Panc1 (cell line): ENCODE measurements around the gene TTLL11. TPM values are rescaled to one million over a fixed set of nuclear protein-coding genes. Genes with fewer than 3 reads are reported as not detected.

Source experiments
- ATAC-seq: fragments of 200-7000 bp; cut with Tn5 transposase; 2 replicates; pipeline ENCODE4 v1.9.1; 2020; ENCODE audit warnings: mild to moderate bottlenecking, moderate library complexity
- BruUV-seq: library from RNA; stranded (reverse); fragments of 400-500 nt; replicated peaks from 2 replicates; lab custom pipeline; 2021; lab: Mats Ljungman, UMichigan
- CTCF ChIA-PET: fragments of 300-600 bp; sonication (Branson Sonifier 250); formaldehyde crosslinking; loops from one replicate; lab custom pipeline; 2022; ENCODE audit warnings: antibody characterized with exemption; lab: Charles Lee
- POLR2A ChIA-PET: fragments of 300-600 bp; sonication (Branson Sonifier 250); formaldehyde crosslinking; loops from one replicate; lab custom pipeline; 2022; ENCODE audit warnings: antibody characterized with exemption; lab: Charles Lee
- DNase-seq: peaks from one replicate; pipeline ENCODE4 v3.0.0-alpha.2; 2010; ENCODE audit warnings: low read depth, low spot score
- H3K27ac ChIP-seq: 2 replicates; pipeline ENCODE4 v1.5.1; 2011; ENCODE audit warnings: mild to moderate bottlenecking, low read length, inconsistent platforms
- H3K27me3 ChIP-seq: fragments of 200-500 bp; sonication (Bioruptor generic); 2 replicates; pipeline ENCODE4 v1.6.0; 2014; ENCODE audit warnings: low read length, inconsistent platforms; ENCODE audit not compliant: control insufficient read depth, insufficient read depth
- H3K36me3 ChIP-seq: fragments of 200-500 bp; sonication (Bioruptor generic); 2 replicates; pipeline ENCODE4 v1.5.1; 2014; ENCODE audit warnings: inconsistent platforms, mild to moderate bottlenecking, low read length, moderate library complexity; ENCODE audit not compliant: control insufficient read depth, insufficient read depth
- H3K4me1 ChIP-seq: 2 replicates; pipeline ENCODE4 v1.5.1; 2011; ENCODE audit warnings: inconsistent platforms, mild to moderate bottlenecking, low read length, moderate library complexity; ENCODE audit not compliant: control insufficient read depth, insufficient read depth
- H3K4me3 ChIP-seq, 2 experiments: 2 replicates each; pipeline ENCODE4 v1.5.1; 2011 to 2012; ENCODE audit warnings: low read depth in 2 of 2, low read length in 2 of 2, mild to moderate bottlenecking in 2 of 2, inconsistent platforms in 1 of 2, moderate library complexity in 1 of 2
- H3K9me3 ChIP-seq: fragments of 200-500 bp; sonication (Bioruptor generic); 2 replicates; pipeline ENCODE4 v1.5.1; 2014; ENCODE audit warnings: low read depth, mild to moderate bottlenecking, inconsistent platforms, low read length, moderate library complexity; ENCODE audit not compliant: control insufficient read depth, insufficient read depth
- CTCF ChIP-seq: fragments of 450-650 bp; IDR thresholded peaks from 2 replicates; pipeline ENCODE4 v1.5.1; 2017; ENCODE audit warnings: mild to moderate bottlenecking
- POLR2AphosphoS5 ChIP-seq: IDR thresholded peaks from 2 replicates; pipeline ENCODE4 v1.6.1; 2012; ENCODE audit warnings: mild to moderate bottlenecking, low read depth, low read length, moderate library complexity
- REST ChIP-seq, 2 experiments: IDR thresholded peaks; 2 replicates each; pipeline ENCODE4 v1.6.1; 2011 to 2012; ENCODE audit warnings: low read depth in 2 of 2, control low read depth in 1 of 2, low read length in 1 of 2, mild to moderate bottlenecking in 1 of 2, moderate library complexity in 1 of 2; ENCODE audit not compliant: insufficient read depth in 1 of 2
- SIN3A ChIP-seq: IDR thresholded peaks from 2 replicates; pipeline ENCODE4 v1.6.1; 2012; ENCODE audit warnings: low read depth, mild to moderate bottlenecking, low read length, moderate library complexity, borderline replicate concordance; ENCODE audit not compliant: insufficient read depth
- TCF7L2 ChIP-seq: IDR thresholded peaks from 2 replicates; pipeline ENCODE4 v1.6.1; 2011; ENCODE audit warnings: mild to moderate bottlenecking, low read depth, low read length, inconsistent platforms
- in situ Hi-C: cut with HindIII; loops from 2 replicates; pipeline ENCODE4 v1.10.0; 2016; ENCODE audit warnings: low sequenced_read_pairs, low pct_unique_long_range_greater_than_20kb
- intact Hi-C: fragments of 100-400 bp; cut with micrococcal nuclease; formaldehyde crosslinking; loops from one replicate; pipeline ENCODE4 v1.10.0; 2022; ENCODE audit not compliant: unreplicated experiment
- total RNA-seq: library from RNA; stranded (reverse); gene quantifications from one replicate; pipeline ENCODE4 v1.2.1, GENCODE V29; 2021; ENCODE audit not compliant: unreplicated experiment

The TTLL11 gene
- total RNA-seq, 1 experiment from 2014 or later = 1.1 TPM

- no peaks in the 10 kb centered on the region for H3K36me3 ChIP-seq
- H3K27me3 ChIP-seq = no peaks in the 10 kb centered on the region
- in situ Hi-C loops = no loop called here
- H3K9me3 ChIP-seq = no peaks in the 10 kb centered on the region; the same call in 1 of the 2 replicates
- POLR2A ChIA-PET = no interaction called here
- H3K4me1 ChIP-seq = no peaks in the 10 kb centered on the region
- H3K27ac ChIP-seq = no peak overlapping the region
- DNase-seq = no peak
- no peak overlapping the region for H3K4me3 ChIP-seq
- CTCF ChIA-PET = no interaction called here
- intact Hi-C loops = no loop called here
- no peak for ATAC-seq
- no peak for TF ChIP-seq SIN3A
- TF ChIP-seq TCF7L2 = no peak
- no peak for TF ChIP-seq POLR2AphosphoS5
- no peak for TF ChIP-seq REST (IDR thresholded peaks at IDR 0.05; ENCODE audit: insufficient read depth in 1 of 2, low read depth in 2 of 2, low read length in 1 of 2)
- TF ChIP-seq CTCF = no peak
- BruUV-seq = no TSS peak
These were observed 17.0 kb downstream of the TTLL11 start for GRCh38 chr9:122076117-122076516.

GRCh38 chr9:122075135-122076030, 17.7 kb downstream of the TTLL11 start:
- ATAC-seq = no peak

More at GRCh38 chr9:122075135-122076030, 17.7 kb downstream of the TTLL11 start:
- no peaks in the 10 kb centered on the region for H3K27me3 ChIP-seq
- in situ Hi-C loops = no loop called here
- H3K27ac ChIP-seq = no peak overlapping the region
- no peak for TF ChIP-seq CTCF
- TF ChIP-seq REST (IDR thresholded peaks at IDR 0.05; ENCODE audit: insufficient read depth in 1 of 2, low read depth in 2 of 2, low read length in 1 of 2) = no peak
- TF ChIP-seq SIN3A = no peak
- no peak for TF ChIP-seq POLR2AphosphoS5
- TF ChIP-seq TCF7L2 = no peak
- BruUV-seq = no TSS peak
- H3K36me3 ChIP-seq = no peaks in the 10 kb centered on the region
- ChIA-PET CTCF (no interaction called here), POLR2A (no interaction called here)
- H3K4me3 ChIP-seq = no peak overlapping the region
- DNase-seq = no peak
- H3K4me1 ChIP-seq = no peaks in the 10 kb centered on the region
- intact Hi-C loops = no loop called here
- H3K9me3 ChIP-seq = no peaks in the 10 kb centered on the region; the same call in 1 of the 2 replicates
